ENCODE results near the gene NFATC1.

NFATC1 gene

DNA sequence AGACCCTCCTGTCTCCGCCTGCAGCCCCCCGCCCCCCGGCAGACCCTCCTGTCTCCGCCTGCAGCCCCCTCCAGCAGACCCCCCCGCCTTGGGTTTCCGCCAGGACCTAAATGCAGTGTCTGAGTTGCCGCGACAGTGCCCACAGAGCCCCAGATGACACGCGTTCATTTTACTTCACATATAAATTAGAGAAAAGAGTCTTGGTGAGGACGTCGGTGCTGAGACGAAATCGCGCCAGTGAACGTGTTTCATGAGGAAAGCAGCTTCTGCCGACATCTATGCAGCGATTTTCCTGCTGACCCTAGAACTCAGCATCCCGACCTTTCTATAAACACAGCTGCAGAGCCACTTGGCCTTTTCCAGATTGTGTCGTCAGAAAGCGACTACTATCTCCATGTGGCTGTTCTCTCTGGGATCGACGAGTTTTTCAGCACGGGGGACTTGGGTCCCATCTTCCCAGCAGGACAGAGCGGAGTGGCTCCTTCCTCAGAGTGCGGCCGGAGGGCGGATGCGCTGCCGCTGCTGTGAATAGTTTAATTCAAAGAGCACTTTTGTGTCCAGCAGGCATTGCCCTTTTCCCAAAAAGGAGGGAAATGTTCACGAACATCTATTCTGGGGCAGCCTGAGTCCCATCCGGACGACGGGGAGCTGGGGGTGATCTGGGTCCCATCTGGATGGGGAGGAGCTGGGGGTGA is 136.7 kb downstream of the NFATC1 start:
- no peak for DNase-seq (ENCODE audit: low read depth, low spot score)

DNA sequence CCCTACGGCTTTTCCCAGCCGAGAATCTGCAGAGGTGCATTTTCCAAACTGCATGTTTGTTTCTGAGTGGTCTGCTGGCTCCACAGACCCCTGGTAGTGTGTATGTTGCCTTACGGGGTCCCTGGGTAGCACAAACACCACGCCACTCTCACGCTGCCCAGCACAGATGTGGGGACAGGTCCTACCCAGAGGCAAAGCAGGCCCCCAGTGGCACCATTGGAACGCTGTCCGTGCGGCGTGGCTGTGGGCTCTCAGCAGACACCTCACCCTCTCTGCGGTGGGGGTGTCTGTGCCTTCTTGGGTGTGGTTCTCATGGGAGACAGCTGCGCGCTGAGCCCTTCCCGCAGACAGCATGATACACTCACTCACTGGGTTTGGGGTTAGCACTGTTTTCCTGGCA is 137.4 kb downstream of the NFATC1 start:
- DNase-seq (ENCODE audit: low read depth, low spot score), result no peak

DNA sequence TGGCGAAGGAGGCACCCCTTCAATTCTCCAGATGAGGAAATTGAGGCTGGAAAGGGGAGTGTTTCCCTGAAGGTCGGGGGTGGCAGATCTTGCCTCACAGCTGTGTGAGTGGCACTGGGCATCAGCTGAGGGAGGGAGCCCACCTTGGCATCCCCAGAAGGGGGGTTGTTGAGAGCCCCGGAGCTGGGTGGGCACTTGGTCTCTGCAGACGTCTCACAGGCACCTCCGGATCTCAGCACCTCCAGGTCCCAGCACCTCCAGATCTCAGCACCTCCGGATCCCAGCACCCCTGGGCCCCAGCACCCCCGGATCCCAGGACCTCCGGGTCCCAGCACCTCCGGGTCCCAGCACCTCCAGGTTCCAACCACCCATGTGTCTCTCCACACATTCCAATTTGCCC is 137.9 kb downstream of the NFATC1 start:
- no peak for DNase-seq (ENCODE audit: low read depth, low spot score)

DNA sequence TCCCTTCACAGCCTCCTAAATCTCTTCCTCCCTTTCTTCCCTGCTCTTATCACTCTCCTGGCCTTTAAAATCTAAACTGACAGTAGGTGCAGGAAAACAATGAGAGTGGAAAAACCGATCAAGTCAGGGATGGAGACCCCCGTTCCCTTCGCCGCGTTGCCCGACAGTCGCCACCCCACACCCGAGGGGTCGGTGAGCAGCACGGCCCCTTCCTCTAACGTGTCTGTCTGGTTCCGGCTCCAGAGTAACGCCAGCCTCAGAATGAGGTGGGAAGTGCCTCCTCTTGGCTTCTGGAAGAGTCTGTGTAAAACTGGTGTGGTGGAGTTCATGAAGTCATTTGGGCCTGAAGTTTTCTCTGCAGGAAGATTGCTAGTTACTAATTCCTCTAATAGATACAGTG is 138.6 kb downstream of the NFATC1 start:
- no peak for DNase-seq (ENCODE audit: low read depth, low spot score)

DNA sequence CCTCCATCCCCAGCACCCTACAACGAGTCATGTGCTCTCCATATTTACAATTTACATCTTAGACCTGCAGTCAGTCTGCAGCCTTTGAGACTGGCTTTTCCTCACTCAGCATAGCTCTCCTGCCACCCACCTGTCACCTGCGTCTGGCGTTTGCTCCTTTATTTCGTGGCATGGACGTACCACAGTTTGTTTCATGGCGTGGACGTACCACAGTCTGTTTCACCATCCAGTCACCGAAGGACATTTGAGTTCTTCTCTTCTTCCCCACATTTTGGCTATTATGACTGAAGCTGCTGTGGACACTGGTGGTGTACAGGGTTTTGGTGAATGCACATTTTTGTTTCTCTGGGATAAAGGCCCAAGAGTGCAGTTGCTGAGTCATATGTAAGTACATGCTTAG is 142.0 kb downstream of the NFATC1 start:
- no peak for DNase-seq (ENCODE audit: low read depth, low spot score)

DNA sequence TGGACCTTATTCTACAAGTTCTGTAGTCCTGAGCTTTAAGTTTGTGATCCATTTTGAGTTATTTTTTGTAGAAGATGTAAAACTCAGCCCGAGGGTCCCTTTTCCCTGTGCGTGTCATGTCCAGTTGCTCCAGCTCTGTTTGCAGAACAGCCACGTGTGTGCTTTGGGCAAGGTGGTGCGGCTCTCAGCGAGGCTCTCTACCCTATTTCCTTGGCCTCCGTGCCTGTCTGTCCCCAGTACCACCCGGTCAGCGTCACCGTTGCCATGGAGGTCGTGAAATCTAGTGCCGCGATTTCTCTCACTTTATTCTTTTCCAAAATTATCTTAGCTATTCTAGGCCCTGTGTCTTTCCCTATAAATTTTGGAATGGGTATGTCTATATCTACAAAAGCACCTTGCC is 142.9 kb downstream of the NFATC1 start:
- no peak for DNase-seq (ENCODE audit: low read depth, low spot score)

DNA sequence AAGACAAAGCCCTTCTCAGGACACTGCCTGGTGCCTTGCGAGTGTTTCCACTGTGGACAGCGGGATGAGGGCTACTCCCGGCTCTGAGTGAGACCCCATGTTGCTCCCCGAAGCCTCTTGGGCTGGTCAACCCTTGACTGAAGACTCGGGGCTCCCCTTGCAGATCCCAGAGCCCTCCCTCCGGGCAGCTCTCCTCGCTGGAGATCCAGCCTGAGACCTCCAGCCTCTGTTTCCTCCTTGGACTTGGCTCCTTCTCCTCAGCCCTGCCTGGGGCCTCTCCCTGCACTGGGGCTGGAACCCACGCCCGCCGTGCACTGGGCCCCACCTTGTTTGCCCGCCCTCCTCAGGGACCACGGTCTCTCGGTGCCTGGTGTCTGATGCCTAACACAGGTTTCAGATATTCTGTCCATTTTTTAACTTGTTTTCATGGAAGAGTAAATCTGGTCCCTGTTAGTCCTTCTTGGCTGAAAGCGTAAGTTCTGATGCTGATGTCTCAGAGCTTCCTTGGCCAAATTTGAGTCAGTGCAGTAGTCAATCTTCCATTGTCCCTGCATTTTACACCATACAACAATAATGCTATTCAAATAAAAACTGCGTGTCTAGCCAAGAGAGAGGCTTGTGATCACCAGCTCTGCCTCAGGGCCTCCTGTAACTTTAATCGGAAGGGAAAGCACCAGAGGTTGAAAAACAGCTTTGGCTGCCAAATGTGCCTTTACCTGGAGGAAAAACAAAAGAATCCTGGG is 144.6 kb downstream of the NFATC1 start:
- DNase-seq (ENCODE audit: low read depth, low spot score), result no peak

DNA sequence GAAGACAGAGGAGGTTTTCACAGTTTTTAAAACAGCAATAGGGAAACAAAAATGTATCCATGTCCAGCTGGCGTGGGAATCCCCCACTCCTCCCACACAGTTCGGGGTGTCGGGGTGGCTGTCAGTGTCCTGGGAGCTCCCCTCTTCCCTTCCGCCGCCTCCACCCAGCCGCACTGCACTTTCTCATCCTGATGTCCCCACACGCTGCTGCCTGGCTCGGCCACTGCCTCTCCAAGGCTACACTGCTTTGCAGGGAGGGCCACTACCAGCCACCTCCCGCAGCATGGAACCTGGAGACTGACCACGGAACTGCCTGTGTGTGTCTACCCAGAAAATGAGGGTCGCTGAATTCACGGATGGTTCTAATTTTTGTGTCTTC is 145.2 kb downstream of the NFATC1 start:
- no peak for DNase-seq (ENCODE audit: low read depth, low spot score)

DNA sequence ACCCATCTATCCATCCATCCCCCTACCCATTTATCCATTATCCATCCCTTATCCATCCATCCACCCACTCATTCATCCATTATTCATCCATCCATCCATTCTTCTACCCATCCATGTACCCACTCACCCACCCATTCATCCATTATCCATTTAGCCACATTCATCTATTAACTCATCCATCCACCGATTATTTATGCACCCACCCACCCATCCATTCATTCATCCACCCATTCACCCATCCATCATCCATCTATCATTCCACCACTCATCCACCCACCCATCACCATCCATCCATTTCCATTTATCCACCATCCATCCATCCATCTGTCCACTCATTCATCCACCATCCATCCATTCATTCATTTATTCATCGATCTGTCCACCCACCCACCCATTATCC is 146.5 kb downstream of the NFATC1 start:
- no peak for DNase-seq (ENCODE audit: low read depth, low spot score)

DNA sequence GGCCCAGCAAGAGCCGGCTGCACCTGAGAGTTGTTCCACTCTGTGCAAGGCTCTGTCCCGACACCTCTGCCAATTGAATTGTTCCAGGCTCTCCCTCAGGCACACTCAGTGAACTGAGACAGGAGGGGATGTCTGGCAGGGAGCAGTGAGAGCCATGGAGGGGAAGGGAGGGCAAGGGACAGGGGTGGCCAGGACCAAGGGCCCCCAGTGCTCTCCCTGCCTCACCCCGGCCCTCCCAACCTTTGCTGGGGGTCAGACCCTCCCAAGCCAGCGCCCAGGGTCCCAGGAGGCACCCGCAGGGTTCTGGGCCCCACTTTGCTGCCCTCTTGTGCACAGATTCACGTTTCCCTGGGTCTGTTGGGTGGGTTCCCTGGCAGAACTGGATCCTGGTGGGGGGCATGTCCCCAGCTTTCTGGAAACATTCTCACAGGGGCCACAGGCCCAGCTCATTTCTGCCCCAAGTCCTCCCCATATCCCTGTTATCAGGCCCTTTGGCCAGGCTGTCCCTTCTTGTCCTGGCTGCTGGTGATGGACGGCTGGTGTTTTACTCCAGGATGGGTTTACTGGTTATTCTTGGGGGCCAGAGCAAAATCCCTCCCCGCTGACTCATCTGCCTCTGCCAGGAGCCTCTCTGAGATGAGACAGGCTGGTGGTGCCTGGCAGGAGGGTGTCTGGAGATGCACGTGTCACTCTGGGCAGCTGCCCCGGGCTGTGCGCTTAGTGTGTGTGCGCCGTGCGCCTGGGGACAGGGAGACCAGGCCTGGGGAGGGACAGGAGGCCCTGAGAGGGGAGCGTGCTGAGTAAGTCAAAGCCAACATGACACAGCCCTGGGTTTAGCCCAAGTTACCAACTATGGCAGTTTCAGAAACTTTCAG is 147.4 kb downstream of the NFATC1 start:
- no peak for DNase-seq (ENCODE audit: low read depth, low spot score)

DNA sequence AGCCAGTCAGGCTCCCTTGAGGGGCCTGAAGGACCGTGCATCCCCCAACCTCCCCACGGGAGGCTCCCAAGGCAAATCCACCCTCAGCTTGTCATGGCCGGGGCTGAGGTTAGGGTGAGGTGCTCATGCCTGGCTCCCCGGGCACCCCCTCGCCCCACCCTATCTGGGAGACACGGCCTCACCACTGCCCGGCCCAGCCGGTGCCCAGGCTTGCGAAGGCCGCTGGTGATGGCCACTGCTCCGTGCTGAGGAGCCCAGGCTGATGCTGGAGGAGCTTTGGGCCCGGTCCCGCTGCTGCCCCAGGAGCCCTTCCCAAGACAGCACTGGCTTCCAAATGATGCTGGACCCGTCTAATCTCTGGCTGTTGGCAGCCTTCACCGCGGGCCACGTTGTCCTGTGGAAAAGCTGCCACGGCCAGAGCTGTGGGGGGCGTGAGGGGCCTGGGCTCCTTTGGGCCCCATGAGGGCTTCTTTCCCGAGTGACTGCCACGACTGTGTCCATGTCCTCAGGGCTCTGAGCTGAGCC is 148.2 kb downstream of the NFATC1 start:
- DNase-seq (ENCODE audit: low read depth, low spot score), result no peak

DNA sequence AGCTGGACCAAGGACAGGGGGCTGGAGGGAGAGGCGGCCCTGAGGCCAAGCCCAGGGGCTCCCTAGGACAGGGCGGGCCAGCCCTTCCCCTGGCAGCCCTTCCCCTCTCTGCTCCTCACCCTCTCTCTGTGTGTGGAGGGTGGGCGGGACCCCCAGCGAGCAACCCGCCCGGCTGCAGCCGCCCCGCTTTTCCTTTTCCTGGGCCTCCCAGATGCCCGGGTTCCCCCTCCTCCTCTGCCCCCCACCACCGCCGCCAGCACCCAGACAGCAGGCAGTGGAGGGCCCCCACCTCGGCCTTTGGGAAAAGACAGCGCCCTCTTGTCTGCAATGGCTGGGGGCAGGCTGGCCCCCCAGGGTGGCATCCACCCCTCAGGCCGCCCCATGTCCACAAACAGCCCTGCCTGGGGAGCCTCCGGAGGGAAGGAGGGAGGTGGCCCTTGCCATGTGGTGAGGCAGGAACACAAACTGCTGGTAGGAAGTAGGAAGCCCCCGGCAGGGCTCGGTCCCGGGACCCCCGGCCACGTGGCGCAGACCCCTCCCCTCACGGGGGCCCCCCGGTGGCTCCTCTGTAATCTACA is 148.7 kb downstream of the NFATC1 start:
- DNase-seq (ENCODE audit: low read depth, low spot score), result no peak

DNA sequence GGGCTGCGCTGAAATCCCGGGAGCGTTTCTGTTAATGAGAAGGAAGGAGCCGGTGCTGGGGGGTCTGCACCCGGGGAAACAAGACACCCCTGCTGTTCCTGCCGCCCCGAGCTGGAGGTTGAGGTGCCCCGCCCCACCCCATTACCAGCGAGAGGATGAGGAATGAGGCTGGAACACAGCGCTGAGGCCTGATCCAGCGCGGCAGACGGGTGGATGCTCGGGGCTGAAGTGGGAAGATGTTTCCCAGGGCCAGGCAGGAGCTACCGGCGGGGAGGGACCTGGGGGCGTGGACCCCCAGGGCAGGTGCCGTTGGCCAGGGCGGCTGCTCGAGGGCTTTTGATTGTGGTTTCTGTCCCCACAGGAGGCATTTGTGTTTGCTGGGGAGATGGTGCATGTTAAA is 149.5 kb downstream of the NFATC1 start:
- DNase-seq (ENCODE audit: low read depth, low spot score), result no peak

DNA sequence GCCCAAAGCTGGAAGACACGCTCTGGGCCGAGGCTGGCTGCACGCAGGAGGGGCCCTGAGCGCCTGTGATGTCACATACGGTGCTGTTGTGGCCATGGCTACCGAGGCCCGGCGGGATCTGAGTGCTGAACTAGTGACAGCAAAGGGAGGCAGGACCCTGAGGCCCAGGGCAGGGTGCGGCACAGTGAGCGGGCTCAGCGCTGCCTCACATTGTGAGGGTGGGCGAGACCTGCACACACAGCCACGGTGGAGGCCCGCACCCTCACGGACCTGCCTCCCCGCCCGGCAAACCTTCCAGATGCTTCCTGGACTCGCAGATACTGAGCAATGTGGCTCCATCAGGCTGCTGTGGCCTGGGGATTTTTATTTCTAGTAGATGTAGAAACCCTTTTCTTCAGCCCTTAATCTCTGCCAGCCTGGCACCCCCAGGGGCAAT is 150.0 kb downstream of the NFATC1 start:
- no peak for DNase-seq (ENCODE audit: low read depth, low spot score)

DNA sequence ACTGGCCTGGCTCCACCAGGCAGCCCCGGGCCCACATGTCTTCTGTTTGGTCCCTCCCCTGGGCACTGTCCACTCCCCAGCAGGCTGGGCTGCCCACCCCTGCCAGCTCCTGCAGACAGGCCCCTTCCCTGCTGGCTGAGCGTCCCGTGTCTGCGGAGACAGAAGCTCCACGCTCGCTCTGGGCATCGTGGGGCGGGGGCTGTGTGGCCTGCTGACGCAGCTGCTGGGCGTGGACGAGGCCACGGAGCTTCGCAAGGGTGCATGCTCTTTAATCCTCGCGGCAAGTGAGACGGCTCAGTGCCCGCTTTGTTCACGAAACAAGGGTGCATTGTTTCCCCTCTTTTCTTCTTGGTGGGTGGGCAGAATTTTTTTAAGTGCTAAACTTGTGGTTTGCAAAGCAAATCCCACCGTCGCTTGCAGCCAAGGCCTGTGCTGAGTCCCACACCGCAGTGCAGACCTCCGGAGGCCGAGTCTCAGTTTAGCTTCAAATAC is 151.1 kb downstream of the NFATC1 start:
- no peak for DNase-seq (ENCODE audit: low read depth, low spot score)

DNA sequence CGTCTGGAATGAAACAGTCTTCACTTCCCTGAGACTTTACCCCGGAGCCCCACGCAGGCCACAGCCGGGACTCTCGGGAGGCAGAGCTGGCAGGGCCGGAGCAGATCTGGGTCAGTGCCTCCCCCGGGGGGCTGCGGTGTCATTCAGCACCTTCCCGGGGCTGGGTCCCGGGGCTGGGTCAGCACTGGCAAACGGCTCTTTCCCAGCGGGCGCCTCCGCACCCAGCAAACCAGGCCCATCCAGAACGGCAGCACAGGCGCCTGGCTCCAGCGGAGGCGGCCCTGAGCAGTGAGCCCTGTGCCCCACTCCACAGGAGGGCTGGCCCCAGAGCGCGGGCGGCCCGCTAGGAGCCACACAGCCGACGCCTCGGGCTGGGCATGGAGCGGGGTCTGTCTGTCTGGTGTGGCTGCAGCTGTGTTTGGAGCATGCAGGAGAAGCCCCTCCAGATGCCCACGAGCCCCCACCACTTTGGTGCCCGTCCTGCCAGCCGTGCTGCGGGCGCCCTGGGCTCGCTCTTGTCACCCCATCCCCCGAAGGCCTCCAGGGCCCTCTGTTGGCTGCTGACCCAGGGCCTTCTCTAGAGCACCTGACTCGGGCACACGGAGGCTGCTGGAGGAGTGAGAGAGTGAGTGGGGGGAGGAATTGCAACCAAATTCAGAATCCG is 151.8 kb downstream of the NFATC1 start:
- no peak for DNase-seq (ENCODE audit: low read depth, low spot score)

DNA sequence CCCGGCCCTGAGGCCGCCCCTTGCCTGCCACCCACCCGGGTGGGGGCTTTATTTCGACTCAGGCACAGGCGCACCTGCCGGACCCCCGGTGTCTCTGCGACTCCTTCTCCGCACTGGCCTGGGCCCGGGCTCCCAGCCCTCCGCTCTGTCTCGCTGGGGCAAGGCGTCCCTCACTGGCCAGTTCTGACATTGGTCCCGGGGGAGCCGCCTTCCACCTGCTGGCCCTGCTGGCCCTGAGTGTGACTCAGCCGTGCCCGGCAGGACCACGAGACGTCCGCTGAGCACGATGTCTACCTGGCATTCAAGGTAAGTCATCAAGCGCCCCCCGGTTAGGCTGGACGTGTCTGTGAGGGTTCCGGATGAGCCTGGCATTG is 152.3 kb downstream of the NFATC1 start:
- no peak for DNase-seq (ENCODE audit: low read depth, low spot score)

DNA sequence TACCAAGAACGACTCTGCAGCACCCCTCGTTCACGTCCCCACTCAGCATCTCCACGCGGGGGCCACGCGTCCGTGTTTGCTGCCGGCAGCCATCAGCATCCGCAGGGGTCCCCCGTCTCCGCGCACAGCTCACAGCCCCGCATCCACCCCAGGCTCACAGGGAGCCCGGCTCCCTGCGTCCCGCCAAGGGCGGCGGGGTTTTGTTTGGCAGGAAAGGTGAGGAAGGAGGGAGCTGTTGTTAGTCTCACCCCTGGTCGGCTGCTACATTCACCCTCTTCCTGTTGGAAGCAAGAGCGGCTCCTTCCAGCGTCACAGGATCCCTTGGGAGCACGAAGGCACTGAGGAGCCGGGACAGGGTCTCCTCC is 152.9 kb downstream of the NFATC1 start:
- DNase-seq (ENCODE audit: low read depth, low spot score), result no peak

DNA sequence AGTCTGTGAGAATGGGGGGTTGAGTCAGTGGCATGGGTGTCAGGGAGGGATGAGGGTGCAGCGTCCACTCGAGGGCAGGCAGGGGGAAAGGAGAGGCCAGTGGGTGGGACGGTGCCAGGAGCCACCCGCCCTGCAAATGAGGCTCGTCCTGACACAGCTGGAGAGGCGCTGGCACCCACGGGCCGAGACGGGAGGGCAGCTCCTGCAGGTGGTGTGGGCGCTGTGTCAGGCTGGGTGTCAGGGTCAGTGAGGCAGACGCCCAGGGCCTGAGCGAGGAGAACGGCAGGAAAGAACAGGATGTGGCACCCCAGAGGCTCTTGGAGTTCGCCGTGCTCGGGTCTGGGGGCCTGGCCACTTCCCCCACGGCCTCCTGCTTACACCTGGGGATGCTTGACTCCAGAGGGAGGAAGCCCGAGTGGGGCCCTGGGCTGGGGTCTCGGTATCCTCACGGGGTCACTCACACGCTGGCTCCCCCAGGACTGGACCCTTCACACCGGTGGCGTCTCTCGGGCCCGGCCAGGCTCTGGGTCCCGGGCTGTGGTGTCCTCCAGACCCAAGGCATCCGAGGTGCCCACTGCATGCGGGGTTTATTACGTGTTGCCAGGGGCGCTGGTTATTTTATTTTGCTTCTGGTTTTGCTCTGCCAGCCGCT is 153.4 kb downstream of the NFATC1 start:
- DNase-seq (ENCODE audit: low read depth, low spot score), result no peak

DNA sequence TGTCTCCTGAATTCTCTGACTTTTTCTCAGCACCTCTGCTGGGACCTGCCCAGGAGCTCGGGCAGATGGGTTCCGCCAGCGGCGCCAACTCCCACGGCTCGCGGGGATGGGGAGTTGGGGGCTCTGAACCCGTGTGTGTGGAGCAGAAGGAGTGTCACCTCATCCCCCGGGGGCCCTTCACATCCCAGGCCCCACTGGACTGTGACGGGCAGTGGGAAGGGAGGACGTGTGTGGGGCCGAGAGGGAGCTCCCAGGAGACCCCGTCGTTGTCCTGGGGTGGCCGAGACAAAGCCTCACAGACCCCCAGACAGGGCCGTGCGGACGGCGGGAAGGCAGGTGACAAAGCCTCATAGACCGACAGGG is 153.9 kb downstream of the NFATC1 start:
- DNase-seq (ENCODE audit: low read depth, low spot score), result no peak

DNA sequence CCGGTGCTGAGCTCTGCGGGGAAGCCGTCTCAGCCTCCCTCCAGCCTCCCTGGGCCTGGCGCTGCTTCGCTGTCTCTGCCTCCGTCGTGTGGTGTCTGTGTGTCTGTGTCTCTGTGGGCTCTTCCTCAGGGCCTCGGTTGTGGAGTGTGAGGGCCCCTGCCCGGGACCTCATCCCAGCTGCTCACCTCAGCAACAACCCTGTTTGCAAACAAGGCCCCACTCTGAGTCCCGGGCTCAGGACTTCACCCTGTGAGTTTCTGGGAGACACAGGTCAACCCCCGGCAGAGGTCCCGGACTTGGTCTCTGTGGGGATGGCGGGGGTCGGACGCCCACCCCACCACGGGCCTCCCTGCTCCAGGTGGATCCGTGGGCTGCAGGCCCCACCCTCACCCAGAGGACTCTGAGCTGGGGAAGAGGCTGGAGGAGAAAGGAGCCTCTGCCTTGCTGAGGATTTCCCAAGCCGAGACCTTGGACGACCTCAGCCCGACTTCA is 156.5 kb downstream of the NFATC1 start:
- no peak for DNase-seq (ENCODE audit: low read depth, low spot score)
